ENCODE data around the gene C3orf70.

DNA sequence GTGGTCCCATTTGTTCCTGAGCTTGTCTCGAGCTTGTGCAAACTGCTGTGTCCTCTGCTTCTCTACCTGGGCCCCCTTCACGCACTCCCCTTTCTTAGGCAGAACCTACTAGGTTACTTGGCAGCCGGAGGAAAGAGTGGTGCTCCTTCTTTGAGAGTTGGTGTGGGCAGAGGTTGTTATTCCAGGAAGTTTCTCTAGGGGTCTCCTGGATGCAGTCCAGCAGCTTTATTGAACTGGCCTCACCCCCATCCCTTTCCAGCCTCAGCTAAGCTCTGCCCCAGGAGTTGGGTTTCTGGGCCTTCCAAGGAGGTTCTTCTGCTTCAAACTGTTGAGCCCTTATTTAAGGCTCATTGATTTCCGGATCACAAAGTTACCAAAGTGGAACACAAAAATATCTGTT is 103.2 kb downstream of the C3orf70 start:
- TF ChIP-seq EZH2 (IDR thresholded peaks at IDR 0.05; ENCODE audit: insufficient read depth, low read length): no peak
- TF ChIP-seq, protein P1, sequence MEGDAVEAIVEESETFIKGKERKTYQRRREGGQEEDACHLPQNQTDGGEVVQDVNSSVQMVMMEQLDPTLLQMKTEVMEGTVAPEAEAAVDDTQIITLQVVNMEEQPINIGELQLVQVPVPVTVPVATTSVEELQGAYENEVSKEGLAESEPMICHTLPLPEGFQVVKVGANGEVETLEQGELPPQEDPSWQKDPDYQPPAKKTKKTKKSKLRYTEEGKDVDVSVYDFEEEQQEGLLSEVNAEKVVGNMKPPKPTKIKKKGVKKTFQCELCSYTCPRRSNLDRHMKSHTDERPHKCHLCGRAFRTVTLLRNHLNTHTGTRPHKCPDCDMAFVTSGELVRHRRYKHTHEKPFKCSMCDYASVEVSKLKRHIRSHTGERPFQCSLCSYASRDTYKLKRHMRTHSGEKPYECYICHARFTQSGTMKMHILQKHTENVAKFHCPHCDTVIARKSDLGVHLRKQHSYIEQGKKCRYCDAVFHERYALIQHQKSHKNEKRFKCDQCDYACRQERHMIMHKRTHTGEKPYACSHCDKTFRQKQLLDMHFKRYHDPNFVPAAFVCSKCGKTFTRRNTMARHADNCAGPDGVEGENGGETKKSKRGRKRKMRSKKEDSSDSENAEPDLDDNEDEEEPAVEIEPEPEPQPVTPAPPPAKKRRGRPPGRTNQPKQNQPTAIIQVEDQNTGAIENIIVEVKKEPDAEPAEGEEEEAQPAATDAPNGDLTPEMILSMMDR (IDR thresholded peaks at IDR 0.05; ENCODE audit: insufficient read depth, low read depth, low read length): no peak
